ENCODE results near the gene ZNF823. TPM values are rescaled to one million over a fixed set of nuclear protein-coding genes. Genes with fewer than 3 reads are reported as not detected.

Gene ZNF823
- 3.4 and 3.9 TPM in 2 replicates for total RNA-seq

GRCh38 chr19:11738746-11739620 is at the start of gene ZNF823:
Gene ZNF823, minus strand, starts transcription at chr19:11738946. Its CDS starts 127 bp downstream, at chr19:11738819.

GRCh38 chr19:11766597-11767591 is 28.1 kb upstream of the ZNF823 start, which contains the start of gene ZNF441:
Gene ZNF441, plus strand, starts transcription at chr19:11767000. Its CDS starts 194 bp downstream, at chr19:11767194.

Other genes with a start within 250 kb of the ZNF823 start
- 4.5 and 5.0 TPM in 2 replicates for gene ZNF653, start 233.1 kb downstream of the ZNF823 start, total RNA-seq
- 39.1 and 43.4 TPM in 2 replicates for gene ECSIT, start 209.8 kb downstream of the ZNF823 start, total RNA-seq
- 9.1 and 9.2 TPM in 2 replicates for gene CNN1, start 200.1 kb downstream of the ZNF823 start, total RNA-seq
- 61.2 and 69.8 TPM in 2 replicates for gene ELOF1, start 179.7 kb downstream of the ZNF823 start, total RNA-seq
- gene ACP5, start 161.3 kb downstream of the ZNF823 start, total RNA-seq, result under 0.01 and 0.17 TPM in 2 replicates
- 11.1 and 12.2 TPM in 2 replicates for gene ZNF627, start 141.5 kb downstream of the ZNF823 start, total RNA-seq
- 2.1 and 3.2 TPM in 2 replicates for gene ZNF441, start 28.1 kb upstream of the ZNF823 start, total RNA-seq
- gene ZNF491, start 59.6 kb upstream of the ZNF823 start, total RNA-seq, result 0.74 and 1.0 TPM in 2 replicates
- gene ZNF440, start 75.3 kb upstream of the ZNF823 start, total RNA-seq, result 2.9 and 3.1 TPM in 2 replicates
- 3.0 and 3.1 TPM in 2 replicates for gene ZNF439, start 109.8 kb upstream of the ZNF823 start, total RNA-seq
- 1.8 and 2.7 TPM in 2 replicates for gene ZNF69, start 148.8 kb upstream of the ZNF823 start, total RNA-seq
- 3.9 and 5.4 TPM in 2 replicates for gene ZNF700, start 186.2 kb upstream of the ZNF823 start, total RNA-seq
- gene ZNF763, start 226.1 kb upstream of the ZNF823 start, total RNA-seq, result 0.17 and 0.59 TPM in 2 replicates